Transverse colon (tissue), 4 donors: ENCODE results near the gene SUGCT.

Experiments used
- CTCF ChIP-seq, 5 experiments: fragments of 200-600 bp in 3 of 5; fragments of 450-650 bp in 2 of 5; sonication (generic) in 3 of 5; IDR thresholded peaks; 1 replicate in 2 of 5; 2 replicates in 3 of 5; pipeline ENCODE4 v1.5.1; 2016 to 2017; ENCODE audit warnings: antibody characterized with exemption in 5 of 5, inconsistent platforms in 3 of 5, mild to moderate bottlenecking in 2 of 5, moderate library complexity in 1 of 5
- EP300 ChIP-seq: sonication (generic); formaldehyde crosslinking; IDR thresholded peaks from one replicate; pipeline ENCODE4 v1.6.1; 2017; ENCODE audit warnings: antibody characterized with exemption, low read depth
- POLR2A ChIP-seq: fragments of 450-650 bp; IDR thresholded peaks from one replicate; pipeline ENCODE4 v1.6.1; 2016; ENCODE audit warnings: antibody characterized with exemption, mild to moderate bottlenecking, moderate library complexity
- POLR2AphosphoS5 ChIP-seq, 3 donors: sonication (generic); formaldehyde crosslinking; IDR thresholded peaks; one replicate each; pipeline ENCODE4 v1.6.1; 2016; ENCODE audit warnings: antibody characterized with exemption in 3 of 3

GRCh38 chr7:40509287-40509996 lies 374.6 kb downstream of the SUGCT start:
- TF ChIP-seq POLR2A (no peak), CTCF (IDR thresholded peaks at IDR 0.05) (no peak), EP300 (no peak), POLR2AphosphoS5 (IDR thresholded peaks at IDR 0.05) (no peak)
